GM20000 (cell line): Measurements from ENCODE around the gene ARMH3.

ENCODE experiments used
- DNase-seq: peaks from one replicate; pipeline ENCODE4 v3.0.0; 2012; ENCODE audit warnings: low spot score
- CTCF ChIP-seq: IDR thresholded peaks from 2 replicates; pipeline ENCODE4 v1.5.1; 2012; ENCODE audit warnings: mild to moderate bottlenecking, control low read depth; ENCODE audit errors: extremely low read depth, missing control alignments

Gene ARMH3

GRCh38 chr10:101850749-101851148 is 205.2 kb downstream of the ARMH3 start:
- no peak for DNase-seq
- no peak for TF ChIP-seq CTCF

- peak; percentile 3 for DNase-seq
- no peak for TF ChIP-seq CTCF
These were observed 207.1 kb downstream of the ARMH3 start for GRCh38 chr10:101848894-101849351.

DNA sequence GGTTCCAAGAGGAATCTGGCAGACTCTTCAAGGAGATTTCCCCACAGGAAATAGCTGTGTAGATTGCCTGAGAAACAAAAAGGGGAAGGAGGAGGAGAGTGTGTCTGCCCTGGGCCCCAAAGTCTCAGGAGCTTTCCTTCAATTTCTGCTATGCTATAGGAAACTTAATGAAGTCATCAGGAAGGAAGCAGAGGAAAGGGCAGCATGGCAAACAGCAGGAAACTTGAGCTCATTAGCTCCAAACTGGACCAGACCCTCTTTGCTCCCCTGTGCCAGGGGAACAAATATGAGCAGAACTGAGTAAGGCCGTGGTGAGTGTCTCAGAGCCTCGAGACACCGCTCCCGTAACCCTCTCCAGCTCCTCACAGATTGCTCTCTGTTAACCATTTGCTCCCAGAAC is 207.6 kb downstream of the ARMH3 start:
- peak; percentile 1 for DNase-seq
- TF ChIP-seq CTCF = no peak

DNA sequence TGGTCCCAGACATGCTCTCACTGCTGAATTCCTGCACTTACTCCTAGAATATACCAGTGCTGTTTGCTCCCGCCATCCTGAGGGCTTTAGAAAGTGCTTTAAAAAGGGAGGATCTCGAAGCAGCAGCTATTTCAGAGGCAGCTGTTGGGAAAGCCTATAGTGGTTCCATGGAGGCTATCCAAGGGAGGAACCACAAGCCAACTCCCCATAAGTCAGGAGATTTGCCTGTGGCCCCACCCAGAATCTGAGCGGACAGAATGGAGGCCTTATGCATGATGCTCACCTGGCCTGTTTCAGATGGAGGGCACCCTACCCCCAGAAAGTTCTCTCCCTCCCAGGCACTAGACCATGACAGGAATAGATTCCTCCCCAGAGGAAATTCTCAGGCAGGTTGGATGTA is 210.1 kb downstream of the ARMH3 start:
- DNase-seq = no peak
- TF ChIP-seq CTCF = no peak

DNA sequence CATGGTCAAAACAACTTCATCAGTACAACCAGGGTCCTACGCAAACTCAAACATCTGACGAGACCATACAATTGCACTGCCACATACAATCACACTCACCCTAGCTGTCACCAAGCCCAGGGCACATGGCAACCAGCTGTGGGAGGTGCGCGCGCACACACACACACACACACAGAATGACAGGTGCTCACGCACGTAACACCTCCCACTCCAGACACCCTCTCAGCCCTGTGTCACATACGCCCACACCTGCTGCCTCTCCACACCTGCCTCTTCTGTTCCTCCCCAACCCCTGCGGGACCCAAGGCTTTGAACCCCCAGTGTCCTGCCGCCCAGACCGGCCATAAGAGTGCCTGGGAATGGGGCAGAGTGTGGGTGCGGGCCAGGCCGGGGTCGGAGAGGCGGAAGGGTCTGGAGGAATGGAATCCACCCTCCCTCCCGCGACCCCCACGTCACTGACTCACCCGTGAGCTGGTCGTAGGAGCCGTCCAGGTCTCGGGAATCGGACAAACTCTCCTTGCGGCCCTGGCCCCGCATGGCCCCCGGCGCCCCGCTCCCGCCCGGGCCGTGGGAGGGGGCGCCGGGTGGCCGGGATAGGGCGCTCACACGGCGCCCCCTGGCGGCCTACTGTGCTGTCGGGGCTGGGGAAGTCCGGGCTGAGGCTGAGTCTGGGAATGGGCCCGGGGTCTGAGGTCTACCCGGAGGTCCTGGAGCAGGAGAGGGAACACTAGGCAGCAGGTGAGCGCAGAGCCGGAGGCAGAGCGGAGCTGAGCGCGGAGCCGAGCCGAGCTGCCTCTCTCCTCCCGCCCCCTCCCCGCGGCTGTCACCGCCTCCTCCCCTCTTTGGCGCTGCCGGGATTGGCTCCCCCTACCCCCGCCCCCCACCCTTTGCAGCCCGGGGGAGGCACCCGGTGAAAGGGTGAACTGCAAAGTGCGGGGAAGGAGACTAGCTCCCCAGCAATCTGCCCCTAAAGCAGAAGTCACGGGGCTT is 212.6 kb downstream of the ARMH3 start, which contains the start of gene KCNIP2:
Gene KCNIP2, minus strand, starts transcription at position 769 of the 990 bp plus-strand sequence. Its CDS starts 232 bp downstream, at position 537.
- DNase-seq = peak; percentile 86
- TF ChIP-seq CTCF = peak; percentile 47

DNA sequence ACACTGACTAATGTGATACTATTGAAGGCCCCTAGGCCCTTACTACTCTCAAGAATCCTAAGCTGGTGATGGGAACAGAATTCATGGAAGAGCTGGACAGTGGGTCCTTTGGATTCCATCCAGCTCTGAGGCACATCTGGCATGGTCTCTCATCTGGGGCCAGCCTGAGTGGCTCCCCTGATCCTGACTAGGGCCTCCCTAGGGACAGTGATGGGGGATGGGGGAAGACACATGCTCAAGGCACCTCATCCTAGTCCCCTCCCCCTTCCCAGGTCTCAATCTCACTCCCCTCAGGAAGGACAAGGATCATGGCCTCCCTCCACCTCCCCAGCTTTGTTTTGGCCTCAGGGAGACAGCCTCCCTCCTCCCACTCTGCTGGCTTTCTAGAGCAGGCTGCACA is 214.1 kb downstream of the ARMH3 start:
- DNase-seq = peak; percentile 22
- TF ChIP-seq CTCF = no peak

GRCh38 chr10:101840741-101841453 is 215.1 kb downstream of the ARMH3 start:
- peak; percentile 98 for TF ChIP-seq CTCF
- peak; percentile 93 for DNase-seq
